Vein endothelial cell (primary cell): ENCODE measurements around the gene SAC3D1. TPM values are rescaled to one million over a fixed set of nuclear protein-coding genes. Genes with fewer than 3 reads are reported as not detected.

Source experiments
- small RNA-seq: library from RNA; depleted of rRNA; stranded (forward); fragments of <200 nt; gene quantifications from one replicate; pipeline ENCODE3, GENCODE V24; 2012
- total RNA-seq: library from RNA; depleted of rRNA; stranded (reverse); fragments of >200 nt; gene quantifications from 2 replicates; pipeline ENCODE4 v1.2.3, GENCODE V29; 2012

The SAC3D1 gene
- total RNA-seq = 9.3 and 12.4 TPM in 2 replicates

DNA sequence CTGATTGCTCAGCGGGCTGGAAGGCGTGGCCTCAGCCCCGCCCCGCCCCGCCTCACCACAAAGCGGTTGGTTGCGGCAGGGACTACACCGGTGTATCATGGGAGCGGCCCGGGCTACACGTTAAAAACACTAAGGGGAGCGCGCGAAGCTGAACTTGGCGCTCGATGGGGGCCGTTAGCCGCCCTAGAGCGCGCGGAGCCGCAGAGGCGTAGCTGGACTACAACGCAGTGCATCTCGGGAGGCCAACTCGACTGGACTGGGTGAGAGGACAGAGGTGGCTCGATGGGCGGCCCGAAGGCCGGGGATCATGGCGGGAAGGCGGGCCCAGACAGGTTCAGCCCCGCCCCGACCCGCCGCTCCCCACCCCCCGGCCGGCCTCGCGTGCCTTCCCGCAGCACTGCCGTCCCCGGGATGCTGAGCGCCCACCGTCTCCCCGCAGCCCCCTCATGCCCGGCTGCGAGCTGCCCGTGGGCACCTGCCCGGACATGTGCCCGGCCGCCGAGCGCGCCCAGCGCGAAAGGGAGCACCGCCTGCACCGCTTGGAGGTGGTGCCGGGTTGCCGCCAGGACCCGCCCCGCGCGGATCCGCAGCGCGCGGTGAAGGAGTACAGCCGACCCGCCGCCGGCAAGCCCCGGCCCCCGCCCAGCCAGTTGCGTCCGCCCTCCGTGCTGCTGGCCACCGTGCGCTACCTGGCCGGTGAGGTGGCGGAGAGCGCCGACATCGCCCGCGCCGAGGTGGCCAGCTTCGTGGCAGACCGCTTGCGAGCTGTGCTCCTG is at the start of gene SAC3D1:
SAC3D1 (plus strand) TSS at position 364 of the 776 bp plus-strand sequence; CDS start at position 447, 83 bp downstream.

DNA sequence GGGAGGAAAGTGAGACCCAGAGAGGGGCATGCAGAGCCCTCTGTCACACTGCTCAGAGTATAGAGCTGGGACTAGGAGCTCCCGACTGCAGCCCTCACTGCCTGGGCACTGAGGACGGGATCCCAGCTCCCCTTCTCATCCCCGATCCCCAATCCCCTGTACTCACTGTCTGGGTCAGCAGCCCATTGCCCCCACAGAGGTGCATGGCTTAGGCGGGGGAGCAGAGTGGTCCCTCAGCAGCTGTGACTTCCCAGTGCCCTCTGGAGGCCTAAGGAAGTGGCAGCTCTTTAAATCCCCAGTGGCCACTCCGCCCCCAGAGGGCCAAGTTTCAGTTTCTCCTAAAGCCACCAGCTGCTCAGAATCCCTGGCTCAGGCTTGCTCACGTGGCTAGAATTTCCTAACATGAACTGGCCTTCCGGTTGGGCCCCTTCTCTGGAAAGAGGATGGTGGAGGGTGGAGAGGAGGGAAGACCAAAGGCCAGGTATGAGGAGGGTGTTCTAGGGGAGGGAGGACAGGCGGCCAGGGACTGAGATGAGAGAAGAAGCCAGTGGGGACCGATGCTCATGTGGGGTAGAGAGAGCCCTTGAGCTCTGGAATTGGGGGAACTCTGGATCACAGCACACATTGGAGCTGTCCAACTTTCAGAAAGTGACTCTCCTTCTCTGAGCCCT is 44.2 kb upstream of the SAC3D1 start, which contains the start of gene BATF2:
BATF2 (minus strand) TSS at position 262 of the 671 bp plus-strand sequence; CDS start at position 205, 57 bp downstream.

DNA sequence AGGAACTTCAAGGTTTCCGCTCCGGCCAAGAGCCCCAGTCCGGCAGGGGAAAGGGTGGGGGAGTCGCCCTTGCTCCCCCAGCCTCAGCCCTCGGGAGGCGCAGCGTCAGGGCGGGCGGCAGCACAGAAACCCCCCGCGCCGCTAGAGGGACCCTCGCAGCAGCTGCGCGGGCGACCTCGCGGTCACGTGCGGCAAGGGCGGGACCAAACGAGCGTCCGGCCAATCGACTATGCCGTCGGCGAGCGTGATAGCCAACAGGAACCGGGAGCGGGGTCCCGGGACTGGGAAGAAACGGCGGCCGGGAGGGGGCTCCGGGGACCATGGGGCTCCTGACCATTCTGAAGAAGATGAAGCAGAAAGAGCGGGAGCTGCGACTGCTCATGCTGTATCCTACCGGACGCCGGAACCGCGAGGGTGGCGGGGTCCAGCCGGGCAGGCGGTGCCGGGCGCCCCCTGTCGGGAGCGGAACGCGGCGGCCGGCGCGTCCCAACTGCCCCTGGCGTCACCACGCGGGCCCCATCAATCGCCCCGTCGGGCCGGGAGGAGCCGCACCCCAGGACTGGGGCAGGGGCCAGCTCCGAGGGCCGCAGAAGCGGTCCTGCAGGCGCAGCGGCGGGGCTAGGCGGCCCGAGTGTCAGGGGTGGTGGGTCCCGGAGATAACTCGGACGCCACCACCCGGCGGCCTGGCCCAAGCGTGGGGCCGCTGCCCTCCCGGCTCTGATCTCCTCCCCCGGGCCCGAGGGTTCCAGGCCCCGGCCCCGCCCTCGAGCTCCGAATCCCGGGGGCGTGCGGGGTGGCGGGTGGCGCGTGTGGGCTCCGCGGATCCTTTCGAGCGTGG is 26.9 kb upstream of the SAC3D1 start, which contains the start of gene ARL2:
ARL2 (plus strand) TSS at position 273 of the 838 bp plus-strand sequence; CDS start at position 321, 48 bp downstream.

GRCh38 chr11:65027213-65028067 is 13.6 kb upstream of the SAC3D1 start, which contains the start of gene SNX15:
Gene SNX15, plus strand, starts transcription at chr11:65027439. Its CDS starts 99 bp downstream, at chr11:65027538.

GRCh38 chr11:65058419-65059054 is 17.5 kb downstream of the SAC3D1 start, which contains the start of gene NAALADL1:
Gene NAALADL1, minus strand, starts transcription at chr11:65058553. Its CDS starts 32 bp downstream, at chr11:65058521.

DNA sequence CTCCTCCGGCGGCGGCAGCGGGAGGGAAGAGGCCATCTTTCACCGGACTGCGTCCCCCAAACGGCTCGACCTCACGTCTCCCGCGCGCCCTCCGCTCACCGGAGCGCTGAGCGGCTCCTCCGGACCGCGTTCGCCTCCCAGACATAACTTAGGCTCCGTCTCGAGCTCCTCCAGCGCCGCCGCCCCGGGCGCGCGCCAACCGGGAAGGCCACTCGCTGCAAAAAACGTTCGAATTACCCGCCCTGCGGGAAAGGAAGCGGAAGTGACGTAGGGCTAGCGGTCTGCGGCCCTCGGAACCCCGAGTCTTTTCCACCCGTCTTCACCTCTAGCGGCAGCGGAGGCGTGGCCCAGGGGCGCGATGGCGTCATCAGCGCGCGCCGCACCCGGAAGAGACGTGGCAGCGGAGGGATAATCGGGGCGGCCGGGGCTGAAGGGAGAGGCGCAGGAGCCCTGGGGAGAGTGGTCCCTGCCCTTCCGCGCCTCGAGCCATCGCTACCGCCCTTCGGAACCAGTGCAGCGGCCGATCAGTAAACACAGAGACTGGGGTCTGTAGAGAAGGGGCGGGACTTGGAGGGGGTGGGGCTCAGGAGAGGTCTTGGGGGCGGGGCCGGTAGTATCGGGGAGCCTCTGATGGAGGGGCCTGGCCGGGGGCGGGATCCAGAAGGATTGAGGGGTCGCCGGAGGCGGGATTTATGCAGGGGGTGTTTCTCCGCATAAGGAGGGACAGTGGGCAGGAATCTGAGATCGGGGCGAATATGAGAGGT is 43.0 kb downstream of the SAC3D1 start, which contains the start of the genes CDCA5 and ZFPL1:
CDCA5 (minus strand) TSS at position 207 of the 764 bp plus-strand sequence; CDS start at position 145, 62 bp downstream.
ZFPL1 (plus strand) TSS at position 389 of the 764 bp plus-strand sequence. CDS start 477 bp downstream, outside the sequence.

Small RNA genes lying within 50 kb of the gene (small RNA-seq; reads per million reads assigned to genes)
- gene MIR6879 = not detected
- not detected for gene SNX15

Other genes with a start within 250 kb of the SAC3D1 start
- 43.7 and 66.3 TPM in 2 replicates for gene MAP4K2, start 238.0 kb upstream of the SAC3D1 start, total RNA-seq
- gene MEN1, start 230.7 kb upstream of the SAC3D1 start, total RNA-seq = 21.7 and 26.5 TPM in 2 replicates
- gene CDC42BPG, start 196.6 kb upstream of the SAC3D1 start, total RNA-seq = 0.33 and 0.38 TPM in 2 replicates
- gene EHD1, start 162.6 kb upstream of the SAC3D1 start, total RNA-seq = 97.7 and 129 TPM in 2 replicates
- 19.1 and 19.3 TPM in 2 replicates for gene ATG2A, start 124.0 kb upstream of the SAC3D1 start, total RNA-seq
- gene PPP2R5B, start 116.5 kb upstream of the SAC3D1 start, total RNA-seq = 10.8 and 12.4 TPM in 2 replicates
- not detected in 2 replicates for gene GPHA2, start 105.3 kb upstream of the SAC3D1 start, total RNA-seq
- gene MAJIN, start 69.1 kb upstream of the SAC3D1 start, total RNA-seq = not detected in 2 replicates
- gene BATF2, start 44.2 kb upstream of the SAC3D1 start, total RNA-seq = 0.38 and 0.98 TPM in 2 replicates
- gene ARL2, start 27.1 kb upstream of the SAC3D1 start, total RNA-seq = 97.8 and 115 TPM in 2 replicates
- gene SNX15, start 13.8 kb upstream of the SAC3D1 start, total RNA-seq = 11.4 and 13.7 TPM in 2 replicates
- gene NAALADL1, start 17.3 kb downstream of the SAC3D1 start, total RNA-seq = 5.5 and 7.2 TPM in 2 replicates
- gene CDCA5, start 42.8 kb downstream of the SAC3D1 start, total RNA-seq = 9.5 and 15.1 TPM in 2 replicates
- 39.3 and 45.1 TPM in 2 replicates for gene ZFPL1, start 43.0 kb downstream of the SAC3D1 start, total RNA-seq
- gene VPS51, start 55.0 kb downstream of the SAC3D1 start, total RNA-seq = 204 and 261 TPM in 2 replicates
- gene TM7SF2, start 70.7 kb downstream of the SAC3D1 start, total RNA-seq = 16.9 and 20.6 TPM in 2 replicates
- gene ZNHIT2, start 76.5 kb downstream of the SAC3D1 start, total RNA-seq = 8.0 and 11.4 TPM in 2 replicates
- gene FAU, start 80.9 kb downstream of the SAC3D1 start, total RNA-seq = 163 and 171 TPM in 2 replicates
- gene MRPL49, start 81.1 kb downstream of the SAC3D1 start, total RNA-seq = 54.5 and 58.6 TPM in 2 replicates
- gene SYVN1, start 93.3 kb downstream of the SAC3D1 start, total RNA-seq = 9.8 and 21.8 TPM in 2 replicates
- gene SPDYC, start 129.0 kb downstream of the SAC3D1 start, total RNA-seq = not detected in 2 replicates
- 173 and 196 TPM in 2 replicates for gene CAPN1, start 140.7 kb downstream of the SAC3D1 start, total RNA-seq
- gene POLA2, start 220.8 kb downstream of the SAC3D1 start, total RNA-seq = 11.3 and 13.4 TPM in 2 replicates